ENCODE results near the gene TAS1R2.
A peak's percentile ranks its signal among the peaks of the same experiment; 100 is the strongest.
"Not testable (repeated sequence)": the region's sequence is repeated elsewhere in the genome, so short reads cannot be mapped to it uniquely, and the experiment has no call there.

The TAS1R2 gene

DNA sequence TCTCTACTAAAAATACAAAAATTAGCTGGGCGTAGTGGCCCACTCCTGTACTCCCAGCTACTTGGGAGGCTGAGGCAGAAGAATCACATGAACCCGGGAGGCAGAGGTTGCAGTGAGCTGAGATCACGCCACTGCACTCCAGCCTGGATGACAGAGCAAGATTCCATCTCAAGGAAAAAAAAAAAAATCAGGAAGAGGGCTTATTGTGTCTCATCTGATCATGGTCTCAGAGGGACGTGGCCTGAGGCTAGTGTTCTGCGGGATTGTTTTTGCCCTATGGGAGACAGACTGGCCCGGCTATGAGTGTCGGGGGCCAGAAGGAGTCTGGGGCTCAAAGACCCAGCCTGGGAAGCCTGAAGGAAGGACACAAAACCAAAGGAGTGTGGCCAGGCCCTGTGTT lies 32.4 kb upstream of the TAS1R2 start:
- H3K4ac ChIP-seq (ENCODE audit: low read depth, low read length), result peak overlapping the region; percentile 10
- H3K4me1 ChIP-seq (ENCODE audit: control insufficient read depth in 1 of 2, insufficient read depth in 2 of 2, low read length in 2 of 2), result peaks cover 36 to 45% of the 10 kb centered on the region in 2 experiments
- peaks cover 35% of the 10 kb centered on the region for H3K79me1 ChIP-seq (ENCODE audit: low read length)
- peak overlapping the region; percentile 20 for H3K4me2 ChIP-seq (ENCODE audit: low read length)
- peaks cover 11 to 18% of the 10 kb centered on the region in 2 experiments for H3K36me3 ChIP-seq (ENCODE audit: control insufficient read depth in 1 of 2, insufficient read depth in 2 of 2, low read length in 2 of 2)
- H3K9ac ChIP-seq (ENCODE audit: low read length); H2BK12ac ChIP-seq (ENCODE audit: low read length); H3K79me2 ChIP-seq (ENCODE audit: control insufficient read depth, insufficient read depth, low read length, poor library complexity); H3K9me3 ChIP-seq (ENCODE audit: insufficient read depth, low read depth, low read length); H3K27me3 ChIP-seq (ENCODE audit: insufficient read depth, low read length); H3K23ac ChIP-seq (ENCODE audit: low read length); H3K4me3 ChIP-seq (ENCODE audit: low read depth, low read length); H2AFZ ChIP-seq (ENCODE audit: insufficient read depth, low read length, poor library complexity); H4K12ac ChIP-seq (ENCODE audit: low read depth, low read length): not testable (repeated sequence)
- H3K18ac ChIP-seq (ENCODE audit: low read length), result peak overlapping the region; percentile 10
- peak overlapping the region; percentile 96 for H3K27ac ChIP-seq (ENCODE audit: low read depth, low read length)
- H2AK5ac ChIP-seq (ENCODE audit: low read length), result peak overlapping the region; percentile 91
- peak overlapping the region; percentile 57 for H4K8ac ChIP-seq (ENCODE audit: low read depth, low read length)
- peak overlapping the region; percentile 97 for H4K91ac ChIP-seq (ENCODE audit: low read depth, low read length)
- peak in 1 of 2 donors; percentile 39 for DNase-seq
- peak overlapping the region; percentile 91 for H2BK5ac ChIP-seq (ENCODE audit: low read depth, low read length, poor library complexity)
- WGBS (ENCODE audit: extremely low coverage, insufficient coverage, insufficient read length), result no CpG with 5 or more reads among the region's 7 CpGs
- H3K14ac ChIP-seq (ENCODE audit: low read length), result peak overlapping the region; percentile 78
- H2BK120ac ChIP-seq (ENCODE audit: insufficient read depth, low read length, poor library complexity), result peak overlapping the region; percentile 92

DNA sequence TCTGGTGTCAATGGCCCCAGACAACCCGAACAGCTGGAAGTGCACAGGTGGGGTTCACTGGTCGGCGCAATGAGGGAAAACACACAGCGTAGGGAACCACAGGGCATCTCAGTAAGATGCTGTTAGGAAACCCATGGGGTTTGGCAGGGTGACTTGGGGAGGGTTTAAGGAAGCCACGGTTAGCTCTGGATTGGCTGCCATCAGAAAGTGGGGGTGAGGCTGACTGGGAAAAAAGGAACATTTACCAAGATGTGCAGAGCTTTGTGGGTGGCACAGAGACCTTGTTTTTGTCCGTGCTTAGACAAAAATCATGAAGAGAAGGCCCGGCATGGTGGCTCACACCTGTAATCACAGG lies 31.9 kb upstream of the TAS1R2 start:
- Histone ChIP-seq H3K27ac (ENCODE audit: low read depth, low read length) (peak overlapping the region; percentile 71), H3K36me3 (ENCODE audit: control insufficient read depth in 1 of 2, insufficient read depth in 2 of 2, low read length in 2 of 2) (peaks cover 11 to 18% of the 10 kb centered on the region in 2 experiments), H3K14ac (ENCODE audit: low read length) (peak overlapping the region; percentile 77), H3K4ac (ENCODE audit: low read depth, low read length) (peak overlapping the region; percentile 68), H3K4me3 (ENCODE audit: low read depth, low read length) (no peak overlapping the region), H3K9me3 (ENCODE audit: insufficient read depth, low read depth, low read length) (peaks cover 3% of the 10 kb centered on the region), H2BK12ac (ENCODE audit: low read length) (peak overlapping the region; percentile 94), H3K27me3 (ENCODE audit: insufficient read depth, low read length) (no peaks in the 10 kb centered on the region), H2AFZ (ENCODE audit: insufficient read depth, low read length, poor library complexity) (peak overlapping the region; percentile 23), H3K4me2 (ENCODE audit: low read length) (peak overlapping the region; percentile 12), H3K9ac (ENCODE audit: low read length) (no peak overlapping the region), H3K4me1 (ENCODE audit: control insufficient read depth in 1 of 2, insufficient read depth in 2 of 2, low read length in 2 of 2) (peaks cover 40 to 45% of the 10 kb centered on the region in 2 experiments), H3K18ac (ENCODE audit: low read length) (peak overlapping the region; percentile 90), H4K8ac (ENCODE audit: low read depth, low read length) (peak overlapping the region; percentile 66), H2AK5ac (ENCODE audit: low read length) (peak overlapping the region; percentile 90), H3K79me1 (ENCODE audit: low read length) (peaks cover 35% of the 10 kb centered on the region), H4K91ac (ENCODE audit: low read depth, low read length) (peak overlapping the region; percentile 97), H2BK120ac (ENCODE audit: insufficient read depth, low read length, poor library complexity) (peak overlapping the region; percentile 90), H4K12ac (ENCODE audit: low read depth, low read length) (peak overlapping the region; percentile 40), H3K23ac (ENCODE audit: low read length) (no peak overlapping the region), H3K79me2 (ENCODE audit: control insufficient read depth, insufficient read depth, low read length, poor library complexity) (peaks cover 6% of the 10 kb centered on the region), H2BK5ac (ENCODE audit: low read depth, low read length, poor library complexity) (peak overlapping the region; percentile 71)
- WGBS (ENCODE audit: extremely low coverage, insufficient coverage, insufficient read length), result no CpG with 5 or more reads among the region's 7 CpGs
- no peak for DNase-seq

- no peak for DNase-seq
- H3K4ac ChIP-seq (ENCODE audit: low read depth, low read length), result peak overlapping the region; percentile 68
- H3K9me3 ChIP-seq (ENCODE audit: insufficient read depth, low read depth, low read length), result peaks cover 3% of the 10 kb centered on the region
- H2AFZ ChIP-seq (ENCODE audit: insufficient read depth, low read length, poor library complexity), result no peak overlapping the region
- H2BK120ac ChIP-seq (ENCODE audit: insufficient read depth, low read length, poor library complexity), result peak overlapping the region; percentile 90
- H3K79me2 ChIP-seq (ENCODE audit: control insufficient read depth, insufficient read depth, low read length, poor library complexity), result peaks cover 6% of the 10 kb centered on the region
- peak overlapping the region; percentile 77 for H3K14ac ChIP-seq (ENCODE audit: low read length)
- H2BK12ac ChIP-seq (ENCODE audit: low read length), result peak overlapping the region; percentile 94
- no peak overlapping the region for H3K4me3 ChIP-seq (ENCODE audit: low read depth, low read length)
- H3K9ac ChIP-seq (ENCODE audit: low read length), result no peak overlapping the region
- no peaks in the 10 kb centered on the region for H3K27me3 ChIP-seq (ENCODE audit: insufficient read depth, low read length)
- peak overlapping the region; percentile 90 for H2AK5ac ChIP-seq (ENCODE audit: low read length)
- H3K4me1 ChIP-seq (ENCODE audit: control insufficient read depth in 1 of 2, insufficient read depth in 2 of 2, low read length in 2 of 2), result peaks cover 40 to 46% of the 10 kb centered on the region in 2 experiments
- H3K18ac ChIP-seq (ENCODE audit: low read length), result peak overlapping the region; percentile 90
- peak overlapping the region; percentile 66 for H4K8ac ChIP-seq (ENCODE audit: low read depth, low read length)
- H3K4me2 ChIP-seq (ENCODE audit: low read length), result no peak overlapping the region
- no peak overlapping the region for H3K27ac ChIP-seq (ENCODE audit: low read depth, low read length)
- H2BK5ac ChIP-seq (ENCODE audit: low read depth, low read length, poor library complexity), result peak overlapping the region; percentile 71
- peak overlapping the region; percentile 97 for H4K91ac ChIP-seq (ENCODE audit: low read depth, low read length)
- no peak overlapping the region for H3K23ac ChIP-seq (ENCODE audit: low read length)
- H3K36me3 ChIP-seq (ENCODE audit: control insufficient read depth in 1 of 2, insufficient read depth in 2 of 2, low read length in 2 of 2), result peaks cover 8 to 22% of the 10 kb centered on the region in 2 experiments
- no CpG with 5 or more reads among the region's 6 CpGs for WGBS (ENCODE audit: extremely low coverage, insufficient coverage, insufficient read length)
- peaks cover 35% of the 10 kb centered on the region for H3K79me1 ChIP-seq (ENCODE audit: low read length)
- peak overlapping the region; percentile 40 for H4K12ac ChIP-seq (ENCODE audit: low read depth, low read length)
These were observed 31.4 kb upstream of the TAS1R2 start for GRCh38 chr1:18890706-18891425.

DNA sequence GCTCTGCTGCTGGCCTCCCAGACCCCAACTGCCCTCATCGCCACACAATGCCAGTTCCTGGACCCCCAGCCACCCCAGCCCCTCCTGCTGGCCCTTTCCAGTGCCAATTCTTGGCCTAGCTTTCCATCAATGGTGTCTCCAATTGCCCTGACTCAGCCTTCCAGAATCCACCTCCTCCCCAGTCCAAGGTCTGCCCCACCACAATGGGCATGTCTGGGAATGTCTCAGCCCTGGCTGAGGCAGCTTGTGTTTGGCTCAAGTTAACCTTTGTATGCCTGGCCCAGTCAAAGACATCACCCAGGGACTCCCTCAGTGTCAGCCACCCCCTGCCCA lies 26.5 kb upstream of the TAS1R2 start:
- H2AK5ac ChIP-seq (ENCODE audit: low read length), result no peak overlapping the region
- no peak overlapping the region for H3K4ac ChIP-seq (ENCODE audit: low read depth, low read length)
- peaks cover 10 to 14% of the 10 kb centered on the region in 2 experiments for H3K4me1 ChIP-seq (ENCODE audit: control insufficient read depth in 1 of 2, insufficient read depth in 2 of 2, low read length in 2 of 2)
- no peak overlapping the region for H4K8ac ChIP-seq (ENCODE audit: low read depth, low read length)
- no peak for DNase-seq
- H3K79me1 ChIP-seq (ENCODE audit: low read length), result peaks cover 8% of the 10 kb centered on the region
- no CpG with 5 or more reads among the region's 1 CpG for WGBS (ENCODE audit: extremely low coverage, insufficient coverage, insufficient read length)
- H3K23ac ChIP-seq (ENCODE audit: low read length), result no peak overlapping the region
- no peaks in the 10 kb centered on the region for H3K27me3 ChIP-seq (ENCODE audit: insufficient read depth, low read length)
- H3K9me3 ChIP-seq (ENCODE audit: insufficient read depth, low read depth, low read length), result peaks cover 6% of the 10 kb centered on the region
- no peak overlapping the region for H3K27ac ChIP-seq (ENCODE audit: low read depth, low read length)
- H4K12ac ChIP-seq (ENCODE audit: low read depth, low read length), result no peak overlapping the region
- no peak overlapping the region for H3K18ac ChIP-seq (ENCODE audit: low read length)
- peaks cover 45 to 60% of the 10 kb centered on the region in 2 experiments for H3K36me3 ChIP-seq (ENCODE audit: control insufficient read depth in 1 of 2, insufficient read depth in 2 of 2, low read length in 2 of 2)
- H2AFZ ChIP-seq (ENCODE audit: insufficient read depth, low read length, poor library complexity), result no peak overlapping the region
- H3K4me3 ChIP-seq (ENCODE audit: low read depth, low read length), result no peak overlapping the region
- no peak overlapping the region for H3K14ac ChIP-seq (ENCODE audit: low read length)
- H2BK120ac ChIP-seq (ENCODE audit: insufficient read depth, low read length, poor library complexity), result no peak overlapping the region
- H3K4me2 ChIP-seq (ENCODE audit: low read length), result no peak overlapping the region
- peaks cover 2% of the 10 kb centered on the region for H3K79me2 ChIP-seq (ENCODE audit: control insufficient read depth, insufficient read depth, low read length, poor library complexity)
- peak overlapping the region; percentile 74 for H4K91ac ChIP-seq (ENCODE audit: low read depth, low read length)
- no peak overlapping the region for H2BK12ac ChIP-seq (ENCODE audit: low read length)
- no peak overlapping the region for H2BK5ac ChIP-seq (ENCODE audit: low read depth, low read length, poor library complexity)
- no peak overlapping the region for H3K9ac ChIP-seq (ENCODE audit: low read length)
